ENCODE data around the gene OR51G1.

DNA sequence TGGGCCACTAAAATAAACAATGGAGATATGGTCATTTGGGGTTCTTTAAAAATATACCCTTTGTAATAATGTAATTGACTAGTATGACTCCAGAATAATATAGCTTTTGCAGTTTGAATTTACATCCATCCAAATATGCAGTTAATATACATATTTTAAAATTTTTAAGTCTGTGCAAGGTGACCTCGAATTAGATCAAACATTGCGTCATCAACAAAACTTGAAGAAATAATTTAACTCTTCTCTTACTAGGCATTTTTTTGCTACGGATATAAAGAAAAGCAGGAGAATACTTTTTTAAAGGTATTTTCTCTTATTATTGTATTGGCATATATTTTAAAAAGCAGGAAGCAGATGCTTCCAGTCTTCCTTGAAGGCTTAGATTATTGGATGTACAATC, 12.6 kb upstream of the OR51G1 start:
- TF ChIP-seq, protein P1, sequence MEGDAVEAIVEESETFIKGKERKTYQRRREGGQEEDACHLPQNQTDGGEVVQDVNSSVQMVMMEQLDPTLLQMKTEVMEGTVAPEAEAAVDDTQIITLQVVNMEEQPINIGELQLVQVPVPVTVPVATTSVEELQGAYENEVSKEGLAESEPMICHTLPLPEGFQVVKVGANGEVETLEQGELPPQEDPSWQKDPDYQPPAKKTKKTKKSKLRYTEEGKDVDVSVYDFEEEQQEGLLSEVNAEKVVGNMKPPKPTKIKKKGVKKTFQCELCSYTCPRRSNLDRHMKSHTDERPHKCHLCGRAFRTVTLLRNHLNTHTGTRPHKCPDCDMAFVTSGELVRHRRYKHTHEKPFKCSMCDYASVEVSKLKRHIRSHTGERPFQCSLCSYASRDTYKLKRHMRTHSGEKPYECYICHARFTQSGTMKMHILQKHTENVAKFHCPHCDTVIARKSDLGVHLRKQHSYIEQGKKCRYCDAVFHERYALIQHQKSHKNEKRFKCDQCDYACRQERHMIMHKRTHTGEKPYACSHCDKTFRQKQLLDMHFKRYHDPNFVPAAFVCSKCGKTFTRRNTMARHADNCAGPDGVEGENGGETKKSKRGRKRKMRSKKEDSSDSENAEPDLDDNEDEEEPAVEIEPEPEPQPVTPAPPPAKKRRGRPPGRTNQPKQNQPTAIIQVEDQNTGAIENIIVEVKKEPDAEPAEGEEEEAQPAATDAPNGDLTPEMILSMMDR (IDR thresholded peaks at IDR 0.05; ENCODE audit: low read length) = no peak
- TF ChIP-seq EZH2 (optimal IDR thresholded peaks at IDR 0.05; ENCODE audit: low read depth, low read length) (no peak), EZH2phosphoT487 (IDR thresholded peaks at IDR 0.05; ENCODE audit: low read length) (no peak)
